ENCODE measurements around the gene CLIC2.
A peak's percentile ranks its signal among the peaks of the same experiment; 100 is the strongest.
"Not testable (repeated sequence)": the region's sequence is repeated elsewhere in the genome, so short reads cannot be mapped to it uniquely, and the experiment has no call there.

The CLIC2 gene

DNA sequence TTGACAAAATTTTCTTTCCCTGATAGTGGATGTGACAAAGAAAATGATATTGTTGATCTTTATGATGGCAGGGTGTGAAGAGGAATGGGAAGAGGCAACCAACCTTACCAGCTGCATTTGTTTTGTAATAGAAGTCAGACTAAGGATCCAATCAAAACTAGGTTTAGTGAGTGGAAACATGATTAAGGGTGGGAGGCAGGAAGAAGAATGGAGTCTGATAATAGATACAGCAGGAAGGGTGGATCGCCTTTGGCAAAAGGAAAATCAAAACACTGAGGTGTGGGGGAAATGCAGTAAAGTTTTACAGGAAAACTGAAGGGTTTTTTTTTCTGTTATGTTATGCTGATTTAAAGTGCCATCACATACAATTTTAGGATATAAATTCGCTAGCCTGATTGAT is 3.4 kb downstream of the CLIC2 start:
- WGBS (ENCODE audit: insufficient coverage, insufficient read length): no CpG with 5 or more reads among the region's 2 CpGs
- Histone ChIP-seq H3K27ac (ENCODE audit: low read length) (no peak overlapping the region), H3K9me3 (ENCODE audit: control insufficient read depth, insufficient read depth, low read length) (no peaks in the 10 kb centered on the region), H3K36me3 (ENCODE audit: control insufficient read depth, insufficient read depth, low read length) (no peaks in the 10 kb centered on the region), H3K27me3 (ENCODE audit: control insufficient read depth, insufficient read depth, low read length) (no peaks in the 10 kb centered on the region), H3K4me3 (ENCODE audit: low read length) (no peak overlapping the region), H3K4me1 (ENCODE audit: control insufficient read depth, insufficient read depth, low read length) (no peaks in the 10 kb centered on the region)
- DNase-seq (ENCODE audit: low read depth, low spot score): no peak

DNA sequence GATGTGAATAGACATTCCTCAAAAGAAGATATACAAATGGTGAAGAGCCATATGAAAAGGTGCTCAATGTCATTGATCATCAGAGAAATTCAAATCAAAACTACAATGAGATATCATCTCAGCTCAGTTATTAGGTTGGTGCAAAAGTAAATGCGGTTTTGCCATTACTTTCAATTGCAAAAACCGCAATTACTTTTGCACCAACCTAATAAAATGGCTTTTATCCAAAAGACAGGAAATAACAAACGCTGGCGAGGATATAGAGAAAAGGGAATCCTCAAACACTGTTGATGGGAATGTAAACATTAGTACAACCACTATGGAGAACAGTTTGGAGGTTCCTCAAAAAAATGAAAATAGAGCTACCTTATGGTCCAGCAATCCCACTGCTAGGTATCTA is 5.1 kb downstream of the CLIC2 start:
- no peaks in the 10 kb centered on the region for H3K36me3 ChIP-seq (ENCODE audit: control insufficient read depth, insufficient read depth, low read length)
- H3K27ac ChIP-seq (ENCODE audit: low read length): no peak overlapping the region
- WGBS (ENCODE audit: insufficient coverage, insufficient read length): no CpG with 5 or more reads among the region's 4 CpGs
- H3K4me1 ChIP-seq (ENCODE audit: control insufficient read depth, insufficient read depth, low read length): no peaks in the 10 kb centered on the region
- no peaks in the 10 kb centered on the region for H3K9me3 ChIP-seq (ENCODE audit: control insufficient read depth, insufficient read depth, low read length)
- H3K27me3 ChIP-seq (ENCODE audit: control insufficient read depth, insufficient read depth, low read length): no peaks in the 10 kb centered on the region
- no peak overlapping the region for H3K4me3 ChIP-seq (ENCODE audit: low read length)
- no peak for DNase-seq (ENCODE audit: low read depth, low spot score)

- DNase-seq (ENCODE audit: low read depth, low spot score): no peak
- Histone ChIP-seq H3K4me3 (ENCODE audit: low read length) (no peak overlapping the region), H3K4me1 (ENCODE audit: control insufficient read depth, insufficient read depth, low read length) (no peaks in the 10 kb centered on the region), H3K27ac (ENCODE audit: low read length) (no peak overlapping the region), H3K9me3 (ENCODE audit: control insufficient read depth, insufficient read depth, low read length) (no peaks in the 10 kb centered on the region), H3K27me3 (ENCODE audit: control insufficient read depth, insufficient read depth, low read length) (no peaks in the 10 kb centered on the region), H3K36me3 (ENCODE audit: control insufficient read depth, insufficient read depth, low read length) (no peaks in the 10 kb centered on the region)
- no CpG with 5 or more reads among the region's 2 CpGs for WGBS (ENCODE audit: insufficient coverage, insufficient read length)
These were observed 7.8 kb downstream of the CLIC2 start for GRCh38 chrX:155326610-155327009.

GRCh38 chrX:155314260-155314659 is 20.2 kb downstream of the CLIC2 start:
- Histone ChIP-seq H3K36me3 (ENCODE audit: control insufficient read depth, insufficient read depth, low read length) (no peaks in the 10 kb centered on the region), H3K4me3 (ENCODE audit: low read length) (no peak overlapping the region), H3K27ac (ENCODE audit: low read length) (no peak overlapping the region), H3K4me1 (ENCODE audit: control insufficient read depth, insufficient read depth, low read length) (no peaks in the 10 kb centered on the region), H3K27me3 (ENCODE audit: control insufficient read depth, insufficient read depth, low read length) (no peaks in the 10 kb centered on the region), H3K9me3 (ENCODE audit: control insufficient read depth, insufficient read depth, low read length) (no peaks in the 10 kb centered on the region)
- DNase-seq (ENCODE audit: low read depth, low spot score): no peak
- WGBS (ENCODE audit: insufficient coverage, insufficient read length): no CpG with 5 or more reads among the region's 5 CpGs

DNA sequence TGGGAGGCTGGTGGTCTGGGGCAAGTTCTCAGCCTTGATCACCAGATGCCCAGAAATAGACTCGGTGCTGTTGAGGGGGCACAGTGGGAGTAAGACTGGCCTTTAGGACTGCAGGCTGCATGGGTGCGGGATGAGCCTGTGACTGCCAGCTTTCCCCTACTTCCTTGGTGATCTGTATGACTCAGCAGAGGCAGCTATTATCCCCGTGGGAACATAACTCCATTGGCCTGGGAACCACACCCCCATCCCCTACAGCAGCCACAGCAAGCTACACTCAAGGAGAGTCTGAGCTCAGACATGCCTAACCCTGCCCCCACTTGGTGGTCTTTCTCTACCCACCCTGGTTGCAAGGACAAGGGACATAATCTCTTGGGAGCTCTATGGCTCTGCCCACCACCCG is 20.6 kb downstream of the CLIC2 start:
- no peaks in the 10 kb centered on the region for H3K36me3 ChIP-seq (ENCODE audit: control insufficient read depth, insufficient read depth, low read length)
- no peak overlapping the region for H3K4me3 ChIP-seq (ENCODE audit: low read length)
- H3K27me3 ChIP-seq (ENCODE audit: control insufficient read depth, insufficient read depth, low read length): no peaks in the 10 kb centered on the region
- H3K9me3 ChIP-seq (ENCODE audit: control insufficient read depth, insufficient read depth, low read length): no peaks in the 10 kb centered on the region
- no peaks in the 10 kb centered on the region for H3K4me1 ChIP-seq (ENCODE audit: control insufficient read depth, insufficient read depth, low read length)
- DNase-seq (ENCODE audit: low read depth, low spot score): no peak
- no peak overlapping the region for H3K27ac ChIP-seq (ENCODE audit: low read length)
- no CpG with 5 or more reads among the region's 4 CpGs for WGBS (ENCODE audit: insufficient coverage, insufficient read length)

GRCh38 chrX:155293771-155294170 is 40.6 kb downstream of the CLIC2 start:
- no peaks in the 10 kb centered on the region for H3K27me3 ChIP-seq (ENCODE audit: control insufficient read depth, insufficient read depth, low read length)
- H3K4me3 ChIP-seq (ENCODE audit: low read length): no peak overlapping the region
- H3K9me3 ChIP-seq (ENCODE audit: control insufficient read depth, insufficient read depth, low read length): no peaks in the 10 kb centered on the region
- no peak for DNase-seq (ENCODE audit: low read depth, low spot score)
- no peak overlapping the region for H3K27ac ChIP-seq (ENCODE audit: low read length)
- no peaks in the 10 kb centered on the region for H3K4me1 ChIP-seq (ENCODE audit: control insufficient read depth, insufficient read depth, low read length)
- no peaks in the 10 kb centered on the region for H3K36me3 ChIP-seq (ENCODE audit: control insufficient read depth, insufficient read depth, low read length)

GRCh38 chrX:155279873-155280272 is 54.5 kb downstream of the CLIC2 start:
- H3K27me3 ChIP-seq (ENCODE audit: control insufficient read depth, insufficient read depth, low read length): no peaks in the 10 kb centered on the region
- H3K4me3 ChIP-seq (ENCODE audit: low read length): no peak overlapping the region
- H3K27ac ChIP-seq (ENCODE audit: low read length): no peak overlapping the region
- no peaks in the 10 kb centered on the region for H3K4me1 ChIP-seq (ENCODE audit: control insufficient read depth, insufficient read depth, low read length)
- H3K36me3 ChIP-seq (ENCODE audit: control insufficient read depth, insufficient read depth, low read length): no peaks in the 10 kb centered on the region
- H3K9me3 ChIP-seq (ENCODE audit: control insufficient read depth, insufficient read depth, low read length): no peaks in the 10 kb centered on the region
- no peak for DNase-seq (ENCODE audit: low read depth, low spot score)
- no CpG with 5 or more reads among the region's 1 CpG for WGBS (ENCODE audit: insufficient coverage, insufficient read length)

GRCh38 chrX:155270969-155271368 is 63.4 kb downstream of the CLIC2 start:
- Histone ChIP-seq H3K9me3 (ENCODE audit: control insufficient read depth, insufficient read depth, low read length) (no peaks in the 10 kb centered on the region), H3K27me3 (ENCODE audit: control insufficient read depth, insufficient read depth, low read length) (no peaks in the 10 kb centered on the region), H3K4me1 (ENCODE audit: control insufficient read depth, insufficient read depth, low read length) (no peaks in the 10 kb centered on the region), H3K27ac (ENCODE audit: low read length) (no peak overlapping the region), H3K4me3 (ENCODE audit: low read length) (no peak overlapping the region), H3K36me3 (ENCODE audit: control insufficient read depth, insufficient read depth, low read length) (no peaks in the 10 kb centered on the region)
- no CpG with 5 or more reads among the region's 1 CpG for WGBS (ENCODE audit: insufficient coverage, insufficient read length)
- no peak for DNase-seq (ENCODE audit: low read depth, low spot score)

GRCh38 chrX:155267995-155268394 is 66.4 kb downstream of the CLIC2 start:
- WGBS (ENCODE audit: insufficient coverage, insufficient read length): no CpG with 5 or more reads among the region's 1 CpG
- not testable (repeated sequence) for H3K36me3 ChIP-seq (ENCODE audit: control insufficient read depth, insufficient read depth, low read length); DNase-seq (ENCODE audit: low read depth, low spot score); H3K27me3 ChIP-seq (ENCODE audit: control insufficient read depth, insufficient read depth, low read length); H3K4me3 ChIP-seq (ENCODE audit: low read length); H3K9me3 ChIP-seq (ENCODE audit: control insufficient read depth, insufficient read depth, low read length); H3K27ac ChIP-seq (ENCODE audit: low read length); H3K4me1 ChIP-seq (ENCODE audit: control insufficient read depth, insufficient read depth, low read length)

DNA sequence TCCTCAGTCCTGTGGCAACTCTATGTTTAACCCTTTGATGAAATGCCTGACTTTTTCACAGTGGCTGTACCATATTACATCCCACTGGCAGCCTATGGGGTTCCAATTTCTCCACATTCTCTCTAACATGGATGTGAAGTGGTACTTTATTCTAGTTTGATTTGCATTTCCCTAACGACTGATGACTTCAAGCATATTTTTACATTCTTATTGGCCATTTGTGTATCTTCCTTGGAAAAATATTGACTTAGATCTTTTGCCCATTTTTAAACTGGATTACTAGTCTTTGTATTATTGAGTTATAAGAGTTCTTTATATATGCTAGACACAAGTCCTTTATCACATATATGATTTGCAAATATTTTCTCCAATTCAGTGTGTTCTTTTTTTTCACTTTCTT is 68.0 kb downstream of the CLIC2 start:
- Histone ChIP-seq H3K27me3 (ENCODE audit: control insufficient read depth, insufficient read depth, low read length) (no peaks in the 10 kb centered on the region), H3K4me3 (ENCODE audit: low read length) (no peak overlapping the region), H3K36me3 (ENCODE audit: control insufficient read depth, insufficient read depth, low read length) (no peaks in the 10 kb centered on the region), H3K4me1 (ENCODE audit: control insufficient read depth, insufficient read depth, low read length) (no peaks in the 10 kb centered on the region), H3K9me3 (ENCODE audit: control insufficient read depth, insufficient read depth, low read length) (no peaks in the 10 kb centered on the region), H3K27ac (ENCODE audit: low read length) (no peak overlapping the region)
- no peak for DNase-seq (ENCODE audit: low read depth, low spot score)
- WGBS (ENCODE audit: insufficient coverage, insufficient read length): no CpG with 5 or more reads among the region's 1 CpG

DNA sequence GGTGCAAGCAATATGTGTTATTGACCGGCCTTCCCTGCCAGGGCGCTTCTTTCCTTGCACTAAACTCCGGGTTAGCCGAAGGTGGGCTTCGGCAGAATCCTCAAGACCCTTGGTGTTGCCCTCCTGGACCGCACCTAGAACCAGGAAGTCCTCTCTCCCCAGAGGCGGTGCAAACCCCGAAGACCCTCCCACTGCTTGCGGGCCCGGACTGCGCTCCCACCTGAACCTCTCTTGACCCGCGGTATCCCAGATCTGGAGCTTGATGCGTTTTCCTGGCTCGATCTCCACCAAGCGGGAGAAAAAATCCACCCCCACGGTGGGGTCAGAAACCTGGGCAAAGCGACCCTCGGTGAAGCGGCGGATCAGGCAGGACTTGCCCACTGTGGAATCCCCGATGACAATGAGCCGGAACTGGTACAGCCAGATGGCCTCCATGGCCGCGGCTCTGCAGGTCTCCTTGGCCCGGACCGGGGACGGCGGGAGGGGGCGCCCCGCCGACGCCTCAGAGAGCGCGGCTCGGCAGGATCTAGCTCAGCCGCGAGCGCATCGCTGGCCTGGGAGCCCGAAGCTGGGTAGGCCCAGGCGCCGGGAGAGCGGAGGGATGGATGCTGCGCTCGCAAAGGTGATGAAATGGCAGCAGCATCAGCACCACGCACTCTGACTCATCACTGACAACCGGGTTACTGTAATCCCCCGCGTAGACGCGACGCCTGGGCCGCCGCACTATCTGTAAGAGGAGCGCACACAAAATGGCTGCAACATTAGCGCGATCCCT is 70.4 kb downstream of the CLIC2 start, which contains the start of gene RAB39B:
TSS of gene RAB39B (minus strand) at position 638 of the 775 bp plus-strand sequence. CDS start at position 435, 203 bp downstream.
- H3K4me1 ChIP-seq (ENCODE audit: control insufficient read depth, insufficient read depth, low read length): no peaks in the 10 kb centered on the region
- H3K9me3 ChIP-seq (ENCODE audit: control insufficient read depth, insufficient read depth, low read length): no peaks in the 10 kb centered on the region
- H3K36me3 ChIP-seq (ENCODE audit: control insufficient read depth, insufficient read depth, low read length): no peaks in the 10 kb centered on the region
- no CpG with 5 or more reads among the region's 58 CpGs for WGBS (ENCODE audit: insufficient coverage, insufficient read length)
- H3K4me3 ChIP-seq (ENCODE audit: low read length): peak within 1 kb of the TSS; percentile 67
- H3K27ac ChIP-seq (ENCODE audit: low read length): no peak within 1 kb of the TSS
- no peaks in the 10 kb centered on the region for H3K27me3 ChIP-seq (ENCODE audit: control insufficient read depth, insufficient read depth, low read length)
- DNase-seq (ENCODE audit: low read depth, low spot score): peak; percentile 27

Data from iPS DF 6.9 (cell line).